ENCODE results near the gene PCDHGA1.

The PCDHGA1 gene

DNA sequence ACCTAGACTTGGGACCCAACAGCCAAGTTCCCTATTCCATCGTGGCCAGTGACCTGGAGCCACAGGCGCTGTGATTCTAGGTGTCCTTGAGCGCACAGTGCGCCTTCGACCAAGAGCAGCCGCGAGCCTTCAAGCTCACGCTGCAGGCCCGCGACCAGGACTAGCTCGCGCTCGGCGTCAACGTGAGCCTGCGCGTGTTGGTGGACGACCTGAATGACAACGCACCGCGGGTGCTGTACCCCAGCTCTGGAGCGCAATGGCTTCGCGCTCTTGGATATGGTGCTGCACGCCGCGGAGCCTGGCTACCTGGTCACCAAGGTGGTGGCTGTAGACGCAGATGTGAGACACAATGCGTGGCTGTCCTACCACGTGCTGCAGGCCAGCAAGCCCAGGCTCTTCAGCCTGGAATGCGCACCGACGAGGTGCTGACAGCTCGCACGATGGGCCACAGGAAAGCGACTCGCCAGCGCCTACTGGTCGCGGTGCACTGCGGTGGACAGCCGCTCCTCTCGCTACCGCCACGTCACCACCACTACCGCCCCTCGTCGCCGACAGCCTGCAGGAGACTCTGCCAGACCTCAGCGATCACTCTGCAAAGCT is 111.4 kb downstream of the PCDHGA1 start:
- no peak for DNase-seq (ENCODE audit: low read depth)

DNA sequence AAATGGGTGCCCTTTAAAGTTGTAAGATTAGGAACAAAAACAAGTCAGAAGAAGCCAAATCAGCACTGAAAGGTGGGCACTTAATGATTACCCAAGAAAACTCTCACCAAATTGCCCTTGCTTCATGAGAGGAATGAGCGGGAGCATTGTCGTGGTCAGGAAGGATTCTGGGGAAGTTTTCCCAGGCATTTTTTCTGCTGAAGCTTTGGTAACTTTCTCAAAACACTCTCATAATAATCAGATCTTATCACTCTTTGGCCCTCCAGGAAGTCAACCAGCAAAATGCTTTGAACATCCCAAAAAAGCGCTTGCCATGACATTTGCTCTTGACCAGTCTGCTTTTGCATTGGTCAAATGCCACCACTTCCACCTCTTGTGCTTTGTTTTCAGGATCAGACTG is 135.0 kb downstream of the PCDHGA1 start:
- no peak for DNase-seq (ENCODE audit: low read depth)

DNA sequence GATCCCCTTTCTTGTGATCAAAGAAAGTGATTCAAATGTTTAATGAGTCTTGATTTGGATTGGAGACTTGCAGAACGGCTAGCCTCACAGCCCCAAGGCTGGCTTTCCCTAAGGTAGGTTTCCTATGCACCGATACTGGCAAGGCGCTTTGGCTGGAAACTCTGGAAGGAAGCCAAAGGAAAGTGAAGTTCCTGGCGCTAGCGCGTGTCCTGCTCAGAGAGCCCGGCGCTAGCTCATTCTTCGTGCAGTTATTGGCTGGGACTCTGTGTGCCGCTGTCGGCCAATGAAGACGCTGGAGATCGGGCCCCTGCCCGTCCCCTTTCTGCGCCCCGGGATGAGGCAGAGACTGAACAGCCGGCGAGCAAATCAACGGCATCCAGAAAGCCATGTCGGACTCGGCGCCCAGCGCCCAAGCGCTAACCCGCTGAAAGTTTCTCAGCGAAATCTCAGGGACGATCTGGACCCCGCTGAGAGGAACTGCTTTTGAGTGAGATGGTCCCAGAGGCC is 145.4 kb downstream of the PCDHGA1 start, which contains the start of gene PCDHGC3:
PCDHGC3 (plus strand) TSS at position 342 of the 507 bp plus-strand sequence; CDS start at position 493, 151 bp downstream.
- DNase-seq (ENCODE audit: low read depth): peak; percentile 58

DNA sequence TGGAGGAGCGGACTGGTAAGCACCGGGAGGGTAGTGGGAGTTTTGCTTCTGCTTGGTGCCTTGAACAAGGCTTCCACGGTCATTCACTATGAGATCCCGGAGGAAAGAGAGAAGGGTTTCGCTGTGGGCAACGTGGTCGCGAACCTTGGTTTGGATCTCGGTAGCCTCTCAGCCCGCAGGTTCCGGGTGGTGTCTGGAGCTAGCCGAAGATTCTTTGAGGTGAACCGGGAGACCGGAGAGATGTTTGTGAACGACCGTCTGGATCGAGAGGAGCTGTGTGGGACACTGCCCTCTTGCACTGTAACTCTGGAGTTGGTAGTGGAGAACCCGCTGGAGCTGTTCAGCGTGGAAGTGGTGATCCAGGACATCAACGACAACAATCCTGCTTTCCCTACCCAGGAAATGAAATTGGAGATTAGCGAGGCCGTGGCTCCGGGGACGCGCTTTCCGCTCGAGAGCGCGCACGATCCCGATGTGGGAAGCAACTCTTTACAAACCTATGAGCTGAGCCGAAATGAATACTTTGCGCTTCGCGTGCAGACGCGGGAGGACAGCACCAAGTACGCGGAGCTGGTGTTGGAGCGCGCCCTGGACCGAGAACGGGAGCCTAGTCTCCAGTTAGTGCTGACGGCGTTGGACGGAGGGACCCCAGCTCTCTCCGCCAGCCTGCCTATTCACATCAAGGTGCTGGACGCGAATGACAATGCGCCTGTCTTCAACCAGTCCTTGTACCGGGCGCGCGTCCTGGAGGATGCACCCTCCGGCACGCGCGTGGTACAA is 146.0 kb downstream of the PCDHGA1 start:
- DNase-seq (ENCODE audit: low read depth): peak; percentile 22

DNA sequence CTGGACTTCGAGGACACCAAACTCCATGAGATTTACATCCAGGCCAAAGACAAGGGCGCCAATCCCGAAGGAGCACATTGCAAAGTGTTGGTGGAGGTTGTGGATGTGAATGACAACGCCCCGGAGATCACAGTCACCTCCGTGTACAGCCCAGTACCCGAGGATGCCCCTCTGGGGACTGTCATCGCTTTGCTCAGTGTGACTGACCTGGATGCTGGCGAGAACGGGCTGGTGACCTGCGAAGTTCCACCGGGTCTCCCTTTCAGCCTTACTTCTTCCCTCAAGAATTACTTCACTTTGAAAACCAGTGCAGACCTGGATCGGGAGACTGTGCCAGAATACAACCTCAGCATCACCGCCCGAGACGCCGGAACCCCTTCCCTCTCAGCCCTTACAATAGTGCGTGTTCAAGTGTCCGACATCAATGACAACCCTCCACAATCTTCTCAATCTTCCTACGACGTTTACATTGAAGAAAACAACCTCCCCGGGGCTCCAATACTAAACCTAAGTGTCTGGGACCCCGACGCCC is 146.8 kb downstream of the PCDHGA1 start:
- no peak for DNase-seq (ENCODE audit: low read depth)

DNA sequence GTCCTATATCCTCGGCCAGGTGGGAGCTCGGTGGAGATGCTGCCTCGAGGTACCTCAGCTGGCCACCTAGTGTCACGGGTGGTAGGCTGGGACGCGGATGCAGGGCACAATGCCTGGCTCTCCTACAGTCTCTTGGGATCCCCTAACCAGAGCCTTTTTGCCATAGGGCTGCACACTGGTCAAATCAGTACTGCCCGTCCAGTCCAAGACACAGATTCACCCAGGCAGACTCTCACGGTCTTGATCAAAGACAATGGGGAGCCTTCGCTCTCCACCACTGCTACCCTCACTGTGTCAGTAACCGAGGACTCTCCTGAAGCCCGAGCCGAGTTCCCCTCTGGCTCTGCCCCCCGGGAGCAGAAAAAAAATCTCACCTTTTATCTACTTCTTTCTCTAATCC is 147.5 kb downstream of the PCDHGA1 start:
- no peak for DNase-seq (ENCODE audit: low read depth)

DNA sequence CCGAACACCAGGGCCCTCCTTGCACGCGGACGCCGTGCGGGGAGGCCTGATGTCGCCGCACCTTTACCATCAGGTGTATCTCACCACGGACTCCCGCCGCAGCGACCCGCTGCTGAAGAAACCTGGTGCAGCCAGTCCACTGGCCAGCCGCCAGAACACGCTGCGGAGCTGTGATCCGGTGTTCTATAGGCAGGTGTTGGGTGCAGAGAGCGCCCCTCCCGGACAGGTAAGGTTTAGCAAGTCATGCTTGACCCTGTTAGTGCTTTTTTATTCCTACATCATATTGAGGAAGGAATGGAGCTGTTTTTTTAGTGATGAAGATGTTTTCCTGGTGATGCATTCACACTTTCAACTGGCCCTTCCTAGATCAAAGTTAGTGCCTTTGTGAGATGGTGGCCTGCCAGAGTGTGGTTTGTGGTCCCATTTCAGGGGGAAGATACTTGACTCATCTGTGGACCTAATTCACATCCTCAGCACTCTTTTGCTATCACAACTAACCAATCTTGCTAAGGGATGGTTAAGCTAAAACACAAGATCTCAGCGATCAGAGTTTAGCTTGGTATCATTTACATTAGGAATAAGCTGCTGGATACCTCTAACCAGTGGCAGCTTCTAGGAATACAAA is 148.1 kb downstream of the PCDHGA1 start:
- DNase-seq (ENCODE audit: low read depth): no peak

DNA sequence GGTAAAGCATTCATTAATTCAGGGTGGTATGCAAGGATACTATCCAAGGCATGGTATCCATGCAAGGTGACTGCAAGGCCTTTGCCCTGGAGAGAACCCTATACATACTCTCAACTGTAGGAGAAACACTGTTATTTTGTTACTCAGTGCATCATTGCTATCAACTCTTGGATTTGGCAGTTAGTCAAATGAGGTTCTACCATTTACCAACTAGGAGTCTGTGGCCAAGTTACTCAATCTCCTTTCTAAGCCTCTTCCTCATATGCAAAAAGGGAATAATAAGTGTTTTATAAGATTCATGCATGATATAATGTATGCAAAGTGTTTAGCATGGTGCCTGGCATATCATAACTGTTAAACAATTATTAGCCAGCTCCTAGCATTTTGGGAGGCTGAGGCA is 149.5 kb downstream of the PCDHGA1 start:
- no peak for DNase-seq (ENCODE audit: low read depth)

DNA sequence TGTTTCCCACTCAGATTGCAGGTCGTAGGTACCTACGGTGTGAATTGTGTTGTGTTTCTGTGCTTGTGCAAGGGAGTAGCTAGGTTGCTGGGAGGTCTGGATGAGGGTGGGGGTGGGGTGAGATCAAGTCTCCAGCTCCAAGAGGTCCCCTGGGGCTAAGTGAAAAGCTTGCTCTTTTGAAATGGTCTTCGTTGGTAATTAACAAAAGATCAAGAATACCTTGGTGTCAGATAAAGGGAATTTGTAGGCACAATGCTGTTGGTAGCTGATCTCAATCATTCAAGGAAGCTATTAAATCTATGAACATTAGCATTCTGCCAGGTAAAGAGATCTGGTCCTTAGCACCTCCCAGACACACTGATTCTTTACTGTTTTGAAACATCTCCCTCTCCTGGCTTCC is 153.6 kb downstream of the PCDHGA1 start:
- DNase-seq (ENCODE audit: low read depth): no peak

DNA sequence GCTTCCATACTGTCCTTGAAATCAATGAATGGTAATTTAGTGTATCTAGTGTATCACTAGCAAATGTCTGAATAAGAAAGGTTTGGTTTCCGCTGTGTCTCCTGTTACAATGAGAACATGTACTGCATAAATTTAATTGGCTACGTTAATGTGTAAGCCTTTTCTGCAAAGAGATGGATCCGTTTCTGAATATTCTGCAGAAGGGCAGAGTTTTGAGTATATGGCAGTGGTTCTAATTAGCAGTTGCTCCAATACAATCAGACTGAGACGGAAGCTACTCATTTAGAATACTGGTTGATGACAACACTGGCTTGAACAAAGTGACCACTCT is 154.0 kb downstream of the PCDHGA1 start:
- DNase-seq (ENCODE audit: low read depth): no peak

DNA sequence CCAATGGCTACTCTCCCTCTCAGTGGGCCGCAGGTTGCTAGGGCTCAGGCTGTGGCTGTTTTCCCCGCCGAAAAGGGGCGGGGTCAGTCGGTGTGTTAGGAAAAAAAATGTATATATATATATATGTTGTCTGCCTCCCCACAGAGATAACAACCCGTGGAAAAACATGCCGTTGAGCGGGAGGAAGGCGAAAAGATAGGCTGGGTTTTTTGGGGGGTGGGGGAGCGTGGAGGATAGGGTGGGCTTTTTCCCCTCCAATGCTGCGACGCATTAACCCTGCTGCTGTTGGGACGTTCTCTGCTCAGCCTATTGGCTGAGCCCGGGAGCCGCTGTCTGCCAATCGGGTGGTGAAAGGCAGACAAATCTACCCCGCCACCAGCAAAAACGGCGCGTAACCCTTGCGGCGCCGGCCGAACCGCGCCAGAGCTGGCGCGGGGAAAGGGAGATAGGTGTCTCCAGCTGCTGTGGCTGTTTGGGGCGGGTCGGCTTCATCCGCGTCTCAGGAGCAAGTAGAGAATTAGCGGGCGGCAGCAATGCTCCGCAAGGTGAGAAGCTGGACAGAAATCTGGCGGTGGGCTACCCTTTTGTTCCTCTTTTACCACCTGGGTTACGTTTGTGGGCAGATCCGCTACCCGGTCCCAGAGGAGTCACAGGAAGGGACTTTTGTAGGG is 154.5 kb downstream of the PCDHGA1 start, which contains the start of gene PCDHGC4:
PCDHGC4 (plus strand) TSS at position 390 of the 671 bp plus-strand sequence; CDS start at position 534, 144 bp downstream.
- DNase-seq (ENCODE audit: low read depth): no peak

DNA sequence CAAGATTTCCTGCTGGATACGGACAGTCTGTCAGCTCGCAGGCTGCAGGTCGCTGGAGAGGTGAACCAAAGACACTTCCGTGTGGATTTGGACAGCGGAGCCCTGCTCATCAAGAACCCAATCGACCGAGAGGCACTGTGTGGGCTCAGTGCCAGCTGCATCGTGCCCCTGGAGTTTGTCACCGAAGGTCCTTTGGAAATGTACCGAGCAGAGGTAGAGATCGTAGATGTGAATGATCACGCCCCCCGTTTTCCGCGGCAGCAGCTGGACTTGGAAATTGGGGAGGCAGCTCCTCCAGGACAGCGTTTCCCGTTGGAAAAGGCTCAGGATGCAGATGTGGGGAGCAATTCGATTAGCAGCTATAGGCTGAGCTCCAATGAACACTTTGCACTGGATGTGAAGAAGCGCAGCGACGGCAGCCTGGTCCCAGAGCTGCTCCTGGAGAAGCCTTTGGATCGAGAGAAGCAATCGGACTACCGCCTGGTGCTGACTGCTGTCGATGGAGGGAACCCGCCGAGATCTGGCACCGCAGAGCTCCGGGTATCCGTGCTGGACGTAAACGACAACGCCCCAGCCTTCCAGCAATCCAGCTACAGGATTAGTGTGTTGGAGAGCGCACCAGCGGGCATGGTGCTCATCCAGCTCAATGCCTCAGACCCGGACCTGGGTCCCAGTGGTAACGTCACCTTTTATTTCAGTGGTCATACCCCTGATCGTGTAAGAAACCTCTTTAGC is 155.2 kb downstream of the PCDHGA1 start:
- no peak for DNase-seq (ENCODE audit: low read depth)

DNA sequence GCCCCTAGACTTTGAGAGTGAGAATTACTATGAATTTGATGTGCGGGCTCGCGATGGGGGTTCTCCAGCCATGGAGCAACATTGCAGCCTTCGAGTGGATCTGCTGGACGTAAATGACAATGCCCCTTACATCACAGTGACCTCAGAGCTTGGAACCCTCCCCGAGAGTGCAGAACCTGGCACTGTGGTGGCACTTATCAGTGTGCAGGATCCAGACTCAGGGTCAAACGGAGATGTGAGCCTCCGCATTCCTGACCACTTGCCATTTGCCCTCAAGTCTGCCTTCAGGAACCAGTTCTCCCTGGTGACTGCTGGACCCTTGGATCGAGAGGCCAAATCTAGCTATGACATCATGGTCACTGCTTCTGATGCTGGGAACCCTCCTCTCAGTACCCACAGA is 155.8 kb downstream of the PCDHGA1 start:
- no peak for DNase-seq (ENCODE audit: low read depth)

DNA sequence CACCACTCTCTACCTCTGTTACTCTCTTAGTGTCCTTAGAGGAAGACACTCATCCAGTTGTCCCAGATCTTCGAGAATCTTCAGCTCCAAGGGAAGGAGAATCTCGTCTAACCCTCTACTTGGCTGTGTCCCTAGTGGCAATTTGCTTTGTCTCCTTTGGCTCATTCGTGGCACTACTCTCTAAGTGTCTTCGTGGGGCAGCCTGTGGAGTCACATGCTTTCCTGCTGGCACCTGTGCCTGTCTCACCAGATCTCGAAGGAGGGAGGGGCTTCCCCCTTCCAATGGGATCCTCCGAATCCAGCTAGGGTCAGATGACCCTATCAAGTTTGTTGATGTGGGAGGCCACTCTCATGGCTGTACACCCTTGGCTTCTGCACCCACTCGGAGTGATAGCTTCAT is 156.8 kb downstream of the PCDHGA1 start:
- DNase-seq (ENCODE audit: low read depth): no peak

DNA sequence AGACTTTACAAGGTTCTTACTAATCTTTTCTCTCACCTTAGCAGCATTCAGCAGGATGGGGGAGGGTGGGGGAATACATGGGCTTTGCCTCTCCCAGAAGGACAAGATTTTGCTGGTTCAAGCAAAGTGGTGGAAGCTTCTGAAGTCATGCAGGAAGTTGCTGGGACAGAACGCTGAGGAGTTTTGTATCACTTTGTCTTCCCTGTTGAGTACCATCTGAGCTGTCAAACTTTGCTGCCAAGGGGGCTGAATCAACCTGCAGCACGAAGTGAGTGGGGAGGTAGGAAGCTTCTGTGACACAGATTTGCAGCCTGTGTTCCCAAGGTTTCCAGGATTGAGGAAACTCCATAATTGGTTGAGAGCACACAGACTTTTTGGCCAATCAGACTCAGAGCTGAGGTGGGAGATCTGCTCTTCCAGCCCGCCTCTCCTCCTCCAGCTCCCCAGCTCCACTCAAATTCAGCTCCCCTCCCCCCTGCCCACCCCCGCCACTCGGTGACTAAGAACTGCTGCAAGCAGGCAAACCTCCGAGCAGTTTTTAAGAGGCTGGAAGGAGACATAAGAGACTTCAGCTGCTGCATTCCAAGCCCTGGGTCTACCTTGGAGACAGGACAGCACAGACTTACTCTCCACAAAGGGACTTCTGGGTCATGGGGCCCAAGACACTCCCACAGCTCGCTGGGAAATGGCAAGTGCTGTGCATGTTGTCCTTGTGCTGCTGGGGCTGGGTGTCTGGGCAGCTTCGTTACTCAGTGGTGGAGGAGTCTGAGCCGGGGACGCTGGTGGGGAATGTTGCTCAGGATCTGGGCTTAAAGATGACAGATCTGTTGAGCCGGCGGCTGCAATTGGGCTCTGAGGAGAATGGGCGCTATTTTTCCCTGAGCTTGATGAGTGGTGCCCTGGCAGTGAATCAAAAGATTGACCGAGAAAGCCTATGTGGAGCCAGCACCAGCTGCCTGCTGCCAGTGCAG is 158.6 kb downstream of the PCDHGA1 start, which contains the start of gene PCDHGC5:
PCDHGC5 (plus strand) TSS at position 491 of the 971 bp plus-strand sequence; CDS start at position 651, 160 bp downstream.
- no peak for DNase-seq (ENCODE audit: low read depth)

DNA sequence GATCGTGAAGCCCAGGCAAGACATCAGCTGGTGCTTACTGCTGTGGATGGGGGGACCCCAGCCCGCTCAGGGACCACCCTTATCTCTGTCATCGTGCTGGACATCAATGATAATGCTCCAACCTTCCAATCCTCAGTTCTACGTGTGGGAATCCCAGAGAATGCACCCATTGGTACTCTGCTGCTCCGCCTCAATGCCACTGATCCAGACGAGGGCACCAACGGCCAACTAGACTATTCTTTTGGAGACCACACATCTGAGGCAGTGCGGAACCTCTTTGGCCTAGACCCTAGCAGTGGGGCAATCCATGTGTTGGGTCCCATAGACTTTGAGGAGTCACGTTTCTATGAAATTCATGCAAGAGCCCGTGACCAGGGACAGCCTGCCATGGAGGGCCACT is 159.5 kb downstream of the PCDHGA1 start:
- DNase-seq (ENCODE audit: low read depth): no peak

DNA sequence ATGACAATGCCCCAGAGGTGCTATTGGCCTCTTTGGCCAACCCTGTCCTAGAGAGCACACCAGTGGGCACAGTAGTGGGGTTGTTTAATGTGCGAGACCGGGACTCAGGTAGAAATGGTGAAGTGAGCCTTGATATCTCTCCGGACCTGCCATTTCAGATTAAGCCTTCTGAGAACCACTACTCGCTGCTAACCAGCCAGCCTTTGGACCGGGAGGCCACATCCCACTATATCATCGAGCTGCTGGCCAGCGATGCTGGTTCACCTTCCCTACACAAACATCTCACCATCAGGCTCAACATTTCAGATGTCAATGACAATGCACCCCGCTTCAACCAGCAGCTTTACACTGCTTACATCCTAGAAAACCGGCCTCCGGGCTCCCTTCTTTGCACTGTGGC is 160.0 kb downstream of the PCDHGA1 start:
- DNase-seq (ENCODE audit: low read depth): no peak

DNA sequence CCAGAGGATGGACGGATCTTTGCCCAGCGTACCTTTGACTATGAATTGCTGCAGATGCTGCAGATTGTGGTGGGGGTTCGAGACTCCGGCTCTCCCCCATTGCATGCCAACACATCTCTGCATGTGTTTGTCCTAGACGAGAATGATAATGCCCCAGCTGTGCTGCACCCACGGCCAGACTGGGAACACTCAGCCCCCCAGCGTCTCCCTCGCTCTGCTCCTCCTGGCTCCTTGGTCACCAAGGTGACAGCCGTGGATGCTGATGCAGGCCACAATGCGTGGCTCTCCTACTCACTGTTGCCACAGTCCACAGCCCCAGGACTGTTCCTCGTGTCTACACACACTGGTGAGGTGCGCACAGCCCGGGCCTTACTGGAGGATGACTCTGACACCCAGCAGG is 160.5 kb downstream of the PCDHGA1 start:
- no peak for DNase-seq (ENCODE audit: low read depth)

DNA sequence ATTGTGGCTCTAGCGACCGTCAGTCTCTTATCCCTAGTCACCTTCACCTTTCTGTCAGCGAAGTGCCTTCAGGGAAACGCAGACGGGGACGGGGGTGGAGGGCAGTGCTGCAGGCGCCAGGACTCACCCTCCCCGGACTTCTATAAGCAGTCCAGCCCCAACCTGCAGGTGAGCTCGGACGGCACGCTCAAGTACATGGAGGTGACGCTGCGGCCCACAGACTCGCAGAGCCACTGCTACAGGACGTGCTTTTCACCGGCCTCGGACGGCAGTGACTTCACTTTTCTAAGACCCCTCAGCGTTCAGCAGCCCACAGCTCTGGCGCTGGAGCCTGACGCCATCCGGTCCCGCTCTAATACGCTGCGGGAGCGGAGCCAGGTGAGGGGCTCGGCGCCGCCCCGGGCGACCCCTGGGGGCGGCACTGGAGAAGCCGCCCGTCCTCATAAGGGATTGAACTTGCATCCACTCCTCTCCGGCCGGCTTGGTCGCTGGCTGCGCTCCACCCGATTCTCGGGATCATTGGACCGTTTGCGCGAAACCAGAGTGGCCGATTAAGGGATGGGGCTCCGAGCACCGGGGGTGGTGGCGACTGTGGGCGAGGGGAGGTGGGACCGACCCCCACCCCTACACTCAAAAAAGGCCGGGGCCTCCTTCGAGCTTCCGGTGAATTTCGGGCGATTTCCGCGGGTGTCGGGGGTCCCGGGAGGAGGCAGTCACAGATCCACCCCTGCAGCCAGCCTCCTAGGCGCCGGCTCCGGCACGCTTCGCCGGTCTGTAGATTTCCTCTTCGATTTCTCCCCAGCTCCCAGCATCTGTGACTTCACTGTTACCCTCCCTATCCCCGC is 161.2 kb downstream of the PCDHGA1 start:
- DNase-seq (ENCODE audit: low read depth): no peak

All from HS-27A (cell line).